ENCODE results near the gene MYO3B.

GRCh38 chr2:170428868-170429267 is 250.9 kb downstream of the MYO3B start:
- TF ChIP-seq POLR2A (IDR thresholded peaks at IDR 0.05), result no peak
- TF ChIP-seq, protein P1, sequence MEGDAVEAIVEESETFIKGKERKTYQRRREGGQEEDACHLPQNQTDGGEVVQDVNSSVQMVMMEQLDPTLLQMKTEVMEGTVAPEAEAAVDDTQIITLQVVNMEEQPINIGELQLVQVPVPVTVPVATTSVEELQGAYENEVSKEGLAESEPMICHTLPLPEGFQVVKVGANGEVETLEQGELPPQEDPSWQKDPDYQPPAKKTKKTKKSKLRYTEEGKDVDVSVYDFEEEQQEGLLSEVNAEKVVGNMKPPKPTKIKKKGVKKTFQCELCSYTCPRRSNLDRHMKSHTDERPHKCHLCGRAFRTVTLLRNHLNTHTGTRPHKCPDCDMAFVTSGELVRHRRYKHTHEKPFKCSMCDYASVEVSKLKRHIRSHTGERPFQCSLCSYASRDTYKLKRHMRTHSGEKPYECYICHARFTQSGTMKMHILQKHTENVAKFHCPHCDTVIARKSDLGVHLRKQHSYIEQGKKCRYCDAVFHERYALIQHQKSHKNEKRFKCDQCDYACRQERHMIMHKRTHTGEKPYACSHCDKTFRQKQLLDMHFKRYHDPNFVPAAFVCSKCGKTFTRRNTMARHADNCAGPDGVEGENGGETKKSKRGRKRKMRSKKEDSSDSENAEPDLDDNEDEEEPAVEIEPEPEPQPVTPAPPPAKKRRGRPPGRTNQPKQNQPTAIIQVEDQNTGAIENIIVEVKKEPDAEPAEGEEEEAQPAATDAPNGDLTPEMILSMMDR (IDR thresholded peaks at IDR 0.05), result no peak
